SK-N-SH treated with all-trans-retinoic acid at 6 μM for 48 hours (cell line): ENCODE results near the gene NRAP.

Source experiments
- ATAC-seq: fragments of 200-7000 bp; cut with Tn5 transposase; 3 replicates; pipeline ENCODE4 v1.9.1; 2020; ENCODE audit warnings: mild to moderate bottlenecking, moderate library complexity
- ARNTL ChIP-seq: fragments of 450-650 bp; formaldehyde crosslinking; IDR thresholded peaks from 2 replicates; pipeline ENCODE4 v1.5.0; 2020; ENCODE audit warnings: low read depth, mild to moderate bottlenecking, moderate library complexity, borderline replicate concordance
- BACH2 ChIP-seq: fragments of 250-450 bp; sonication (Bioruptor Pico); IDR thresholded peaks from 2 replicates; pipeline ENCODE4 v1.9.0; 2021; ENCODE audit warnings: mild to moderate bottlenecking, borderline replicate concordance
- CREB5 ChIP-seq: fragments of 250-450 bp; sonication (Bioruptor Pico); IDR thresholded peaks from 2 replicates; pipeline ENCODE4 v1.5.1; 2020; ENCODE audit warnings: low read depth, mild to moderate bottlenecking, moderate library complexity
- CSDC2 ChIP-seq: fragments of 250-450 bp; sonication (Bioruptor Pico); IDR thresholded peaks from 2 replicates; pipeline ENCODE4 v1.5.0; 2020; ENCODE audit warnings: mild to moderate bottlenecking, moderate library complexity
- ESRRG ChIP-seq: fragments of 250-450 bp; sonication (Bioruptor Pico); IDR thresholded peaks from 2 replicates; pipeline ENCODE4 v1.6.1; 2021; ENCODE audit warnings: mild to moderate bottlenecking
- GLIS3 ChIP-seq: fragments of 250-450 bp; sonication (Bioruptor Pico); IDR thresholded peaks from 2 replicates; pipeline ENCODE4 v1.5.0; 2020; ENCODE audit warnings: mild to moderate bottlenecking, moderate library complexity
- ISL1 ChIP-seq: fragments of 250-450 bp; sonication (Bioruptor Pico); IDR thresholded peaks from 2 replicates; pipeline ENCODE4 v2.1.2; 2022; ENCODE audit warnings: mild to moderate bottlenecking, moderate library complexity
- OSR1 ChIP-seq: fragments of 250-450 bp; sonication (Bioruptor Pico); IDR thresholded peaks from 2 replicates; pipeline ENCODE4 v1.8.0; 2022; ENCODE audit warnings: moderate library complexity, mild to moderate bottlenecking, inconsistent platforms
- PATZ1 ChIP-seq: fragments of 250-450 bp; sonication (Bioruptor Pico); IDR thresholded peaks from 2 replicates; pipeline ENCODE4 v1.8.0; 2020; ENCODE audit warnings: mild to moderate bottlenecking, moderate library complexity, borderline replicate concordance
- PPARA ChIP-seq: fragments of 250-450 bp; sonication (Bioruptor Pico); IDR thresholded peaks from 2 replicates; pipeline ENCODE4 v1.5.0; 2020; ENCODE audit warnings: mild to moderate bottlenecking, borderline replicate concordance
- RARB ChIP-seq: fragments of 250-450 bp; sonication (Bioruptor Pico); IDR thresholded peaks from 2 replicates; pipeline ENCODE4 v1.8.0; 2021; ENCODE audit warnings: mild to moderate bottlenecking, moderate library complexity
- SNAI2 ChIP-seq: fragments of 250-450 bp; sonication (Bioruptor Pico); IDR thresholded peaks from 2 replicates; pipeline ENCODE4 v1.5.0; 2020; ENCODE audit warnings: mild to moderate bottlenecking, moderate library complexity
- TOX ChIP-seq: fragments of 250-450 bp; sonication (Bioruptor Pico); IDR thresholded peaks from 2 replicates; pipeline ENCODE4 v1.8.0; 2021; ENCODE audit warnings: mild to moderate bottlenecking, moderate library complexity, borderline replicate concordance
- ZC3H10 ChIP-seq: fragments of 250-450 bp; sonication (Bioruptor Pico); IDR thresholded peaks from 2 replicates; pipeline ENCODE4 v1.5.1; 2021; ENCODE audit warnings: mild to moderate bottlenecking, moderate library complexity
- ZFP3 ChIP-seq: fragments of 250-450 bp; sonication (Bioruptor Pico); IDR thresholded peaks from 2 replicates; pipeline ENCODE4 v1.5.0; 2020; ENCODE audit warnings: mild to moderate bottlenecking, moderate library complexity
- ZFP30 ChIP-seq: fragments of 450-650 bp; formaldehyde crosslinking; IDR thresholded peaks from 2 replicates; pipeline ENCODE4 v1.5.0; 2022; ENCODE audit warnings: mild to moderate bottlenecking, moderate library complexity
- ZNF70 ChIP-seq: fragments of 450-650 bp; formaldehyde crosslinking; IDR thresholded peaks from 2 replicates; pipeline ENCODE4 v1.5.0; 2020; ENCODE audit warnings: mild to moderate bottlenecking, moderate library complexity
- ZNF8 ChIP-seq: fragments of 450-650 bp; formaldehyde crosslinking; IDR thresholded peaks from 2 replicates; pipeline ENCODE4 v1.5.0; 2020; ENCODE audit warnings: mild to moderate bottlenecking, moderate library complexity
- TF ChIP-seq, protein P1 (sequence below): fragments of 250-450 bp; sonication (Bioruptor Pico); IDR thresholded peaks from 2 replicates; pipeline ENCODE4 v1.5.0; 2020; ENCODE audit warnings: mild to moderate bottlenecking, moderate library complexity
- TF ChIP-seq, protein P2 (sequence below): fragments of 250-450 bp; sonication (Bioruptor Pico); IDR thresholded peaks from 2 replicates; pipeline ENCODE4 v1.5.1; 2021; ENCODE audit warnings: mild to moderate bottlenecking, moderate library complexity

The NRAP gene

GRCh38 chr10:113691381-113691780, 27.5 kb upstream of the NRAP start:
- TF ChIP-seq SNAI2 (CRISPR knock-in tag) = no peak
- TF ChIP-seq ZNF8 (CRISPR knock-in tag) = no peak
- no peak for TF ChIP-seq BACH2 (CRISPR knock-in tag)
- no peak for TF ChIP-seq GLIS3 (CRISPR knock-in tag)
- no peak for TF ChIP-seq OSR1 (CRISPR knock-in tag)
- TF ChIP-seq, all 23 proteins: peak for 0
- ATAC-seq = no peak

GRCh38 chr10:113690749-113691148, 26.9 kb upstream of the NRAP start:
- no peak for ATAC-seq
- TF ChIP-seq, protein P1, sequence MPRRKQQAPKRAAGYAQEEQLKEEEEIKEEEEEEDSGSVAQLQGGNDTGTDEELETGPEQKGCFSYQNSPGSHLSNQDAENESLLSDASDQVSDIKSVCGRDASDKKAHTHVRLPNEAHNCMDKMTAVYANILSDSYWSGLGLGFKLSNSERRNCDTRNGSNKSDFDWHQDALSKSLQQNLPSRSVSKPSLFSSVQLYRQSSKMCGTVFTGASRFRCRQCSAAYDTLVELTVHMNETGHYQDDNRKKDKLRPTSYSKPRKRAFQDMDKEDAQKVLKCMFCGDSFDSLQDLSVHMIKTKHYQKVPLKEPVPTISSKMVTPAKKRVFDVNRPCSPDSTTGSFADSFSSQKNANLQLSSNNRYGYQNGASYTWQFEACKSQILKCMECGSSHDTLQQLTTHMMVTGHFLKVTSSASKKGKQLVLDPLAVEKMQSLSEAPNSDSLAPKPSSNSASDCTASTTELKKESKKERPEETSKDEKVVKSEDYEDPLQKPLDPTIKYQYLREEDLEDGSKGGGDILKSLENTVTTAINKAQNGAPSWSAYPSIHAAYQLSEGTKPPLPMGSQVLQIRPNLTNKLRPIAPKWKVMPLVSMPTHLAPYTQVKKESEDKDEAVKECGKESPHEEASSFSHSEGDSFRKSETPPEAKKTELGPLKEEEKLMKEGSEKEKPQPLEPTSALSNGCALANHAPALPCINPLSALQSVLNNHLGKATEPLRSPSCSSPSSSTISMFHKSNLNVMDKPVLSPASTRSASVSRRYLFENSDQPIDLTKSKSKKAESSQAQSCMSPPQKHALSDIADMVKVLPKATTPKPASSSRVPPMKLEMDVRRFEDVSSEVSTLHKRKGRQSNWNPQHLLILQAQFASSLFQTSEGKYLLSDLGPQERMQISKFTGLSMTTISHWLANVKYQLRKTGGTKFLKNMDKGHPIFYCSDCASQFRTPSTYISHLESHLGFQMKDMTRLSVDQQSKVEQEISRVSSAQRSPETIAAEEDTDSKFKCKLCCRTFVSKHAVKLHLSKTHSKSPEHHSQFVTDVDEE = no peak

GRCh38 chr10:113689574-113689973, 25.7 kb upstream of the NRAP start:
- no peak for ATAC-seq
- TF ChIP-seq OSR1 (CRISPR knock-in tag) (no peak), ARNTL (no peak), ZNF70 (CRISPR knock-in tag) (no peak), ISL1 (CRISPR knock-in tag) (no peak), ESRRG (CRISPR knock-in tag) (no peak), SNAI2 (CRISPR knock-in tag) (no peak), ZNF8 (CRISPR knock-in tag) (no peak), ZFP3 (CRISPR knock-in tag) (no peak)

DNA sequence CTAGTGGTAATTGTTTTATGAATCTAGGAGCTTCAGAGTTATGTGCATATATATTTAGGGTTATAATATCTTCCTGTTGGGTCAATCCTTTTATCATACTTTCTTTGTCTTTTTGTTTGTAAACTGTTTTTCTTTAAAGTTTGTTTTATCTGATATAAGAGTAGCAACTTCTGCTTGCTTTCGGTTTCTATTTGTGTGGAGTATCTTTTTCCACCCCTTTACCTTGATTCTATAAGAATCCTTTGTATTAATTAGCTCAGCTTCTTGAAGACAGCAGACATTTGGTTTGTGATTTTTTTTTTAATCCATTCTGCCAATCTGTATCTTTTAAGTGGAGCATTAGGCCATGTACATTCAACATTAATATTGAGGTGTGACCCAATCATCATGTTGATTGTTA, 25.2 kb upstream of the NRAP start:
- ATAC-seq = no peak
- no peak for TF ChIP-seq CSDC2 (CRISPR knock-in tag)
- no peak for TF ChIP-seq TOX
- TF ChIP-seq CREB5 (CRISPR knock-in tag) = no peak
- TF ChIP-seq ZFP30 = no peak
- no peak for TF ChIP-seq RARB (CRISPR knock-in tag)
- no peak for TF ChIP-seq ZC3H10
- TF ChIP-seq, protein P2, sequence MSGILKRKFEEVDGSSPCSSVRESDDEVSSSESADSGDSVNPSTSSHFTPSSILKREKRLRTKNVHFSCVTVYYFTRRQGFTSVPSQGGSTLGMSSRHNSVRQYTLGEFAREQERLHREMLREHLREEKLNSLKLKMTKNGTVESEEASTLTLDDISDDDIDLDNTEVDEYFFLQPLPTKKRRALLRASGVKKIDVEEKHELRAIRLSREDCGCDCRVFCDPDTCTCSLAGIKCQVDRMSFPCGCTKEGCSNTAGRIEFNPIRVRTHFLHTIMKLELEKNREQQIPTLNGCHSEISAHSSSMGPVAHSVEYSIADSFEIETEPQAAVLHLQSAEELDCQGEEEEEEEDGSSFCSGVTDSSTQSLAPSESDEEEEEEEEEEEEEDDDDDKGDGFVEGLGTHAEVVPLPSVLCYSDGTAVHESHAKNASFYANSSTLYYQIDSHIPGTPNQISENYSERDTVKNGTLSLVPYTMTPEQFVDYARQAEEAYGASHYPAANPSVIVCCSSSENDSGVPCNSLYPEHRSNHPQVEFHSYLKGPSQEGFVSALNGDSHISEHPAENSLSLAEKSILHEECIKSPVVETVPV (CRISPR knock-in tag) = no peak
- no peak for TF ChIP-seq ESRRG (CRISPR knock-in tag)
- no peak for TF ChIP-seq SNAI2 (CRISPR knock-in tag)
- no peak for TF ChIP-seq OSR1 (CRISPR knock-in tag)

DNA sequence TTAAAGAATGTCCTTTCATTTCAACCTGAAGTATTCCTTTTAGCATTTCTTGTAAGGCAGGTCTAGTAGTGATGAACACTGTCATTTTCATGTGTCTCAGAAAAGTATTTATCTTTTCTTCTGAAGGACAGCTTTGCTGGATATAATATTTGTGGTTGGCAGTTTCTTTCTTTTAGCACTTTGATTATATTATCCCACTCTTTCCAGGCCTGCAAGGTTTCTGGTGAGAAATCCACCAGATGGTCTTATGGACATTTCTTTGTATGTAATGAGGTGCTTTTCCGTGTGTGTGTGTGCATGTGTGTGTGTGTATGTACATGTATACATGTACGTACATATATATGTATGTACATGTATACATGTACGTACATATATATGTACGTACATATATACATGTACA, 23.2 kb upstream of the NRAP start:
- no peak for ATAC-seq
- no peak for TF ChIP-seq ZC3H10
- no peak for TF ChIP-seq PPARA (CRISPR knock-in tag)
- TF ChIP-seq TOX = no peak
- no peak for TF ChIP-seq PATZ1
- TF ChIP-seq ZFP3 (CRISPR knock-in tag) = no peak
- no peak for TF ChIP-seq CREB5 (CRISPR knock-in tag)
